HG02623 (cell line): Measurements from ENCODE around the gene STX16.

Experiments
- ATAC-seq: cut with Tn5 transposase; IDR thresholded peaks from one replicate; pipeline ENCODE4 v1.9.1; 2021; ENCODE audit warnings: moderate library complexity; ENCODE audit not compliant: unreplicated experiment

STX16 gene

DNA sequence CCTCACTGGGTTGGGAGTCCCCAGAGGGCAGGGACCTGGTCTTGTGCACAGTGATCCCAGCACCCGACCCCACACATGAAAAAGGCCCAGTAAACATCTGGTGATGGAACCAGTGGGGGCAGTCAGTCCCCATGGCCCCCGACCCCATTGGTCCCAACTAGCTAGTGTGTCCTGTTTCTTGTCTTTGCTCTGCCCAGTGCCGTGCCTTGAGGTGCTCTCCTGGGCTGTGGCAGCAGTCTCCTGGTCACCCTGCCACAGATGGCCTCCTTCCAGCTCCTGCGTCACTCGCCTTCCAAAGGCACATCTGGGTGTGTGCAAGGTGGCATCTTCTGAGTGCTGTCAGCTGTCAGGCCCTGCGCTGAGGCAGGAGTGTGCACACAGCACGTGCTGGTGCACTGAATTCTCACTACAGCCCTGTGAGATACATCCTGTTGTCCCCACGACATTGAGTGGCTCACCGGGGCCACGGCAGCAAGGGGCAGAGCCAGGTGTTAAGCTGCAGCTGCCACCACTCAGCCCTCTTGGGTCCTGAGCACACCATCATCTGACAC lies 45.4 kb downstream of the STX16 start:
- no peak for ATAC-seq

DNA sequence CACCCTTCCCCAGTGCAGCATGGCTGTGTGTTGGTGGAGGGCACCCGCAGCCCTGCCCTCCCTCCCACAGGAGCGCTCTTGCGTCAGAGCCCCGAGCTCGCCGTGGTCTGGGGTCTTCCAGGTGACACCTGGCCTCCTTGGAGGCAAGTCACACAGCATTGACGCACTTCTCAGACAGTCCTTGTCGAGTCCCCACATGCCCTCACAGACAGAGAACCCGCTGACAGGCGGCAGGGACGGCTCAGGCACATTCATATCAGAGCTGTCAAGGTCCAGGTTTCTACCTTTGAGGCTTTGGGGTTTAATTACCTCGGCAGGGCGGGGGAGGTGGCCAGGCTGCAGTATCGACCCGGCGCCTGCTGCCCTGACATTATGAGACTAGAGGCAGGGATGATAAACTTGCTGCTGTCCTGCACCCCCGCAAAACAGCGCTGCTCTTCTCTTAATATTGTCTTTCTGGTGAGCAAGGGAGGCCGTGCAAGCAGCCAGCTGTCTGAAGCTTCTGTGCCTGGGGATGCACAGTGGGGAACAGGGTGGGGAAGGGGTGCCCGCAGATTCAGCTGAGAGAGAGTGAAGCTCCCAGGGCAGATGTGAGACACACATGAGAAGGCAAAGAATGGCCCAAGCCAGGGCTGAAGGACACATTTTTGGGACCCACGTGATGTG lies 46.3 kb downstream of the STX16 start:
- no peak for ATAC-seq

DNA sequence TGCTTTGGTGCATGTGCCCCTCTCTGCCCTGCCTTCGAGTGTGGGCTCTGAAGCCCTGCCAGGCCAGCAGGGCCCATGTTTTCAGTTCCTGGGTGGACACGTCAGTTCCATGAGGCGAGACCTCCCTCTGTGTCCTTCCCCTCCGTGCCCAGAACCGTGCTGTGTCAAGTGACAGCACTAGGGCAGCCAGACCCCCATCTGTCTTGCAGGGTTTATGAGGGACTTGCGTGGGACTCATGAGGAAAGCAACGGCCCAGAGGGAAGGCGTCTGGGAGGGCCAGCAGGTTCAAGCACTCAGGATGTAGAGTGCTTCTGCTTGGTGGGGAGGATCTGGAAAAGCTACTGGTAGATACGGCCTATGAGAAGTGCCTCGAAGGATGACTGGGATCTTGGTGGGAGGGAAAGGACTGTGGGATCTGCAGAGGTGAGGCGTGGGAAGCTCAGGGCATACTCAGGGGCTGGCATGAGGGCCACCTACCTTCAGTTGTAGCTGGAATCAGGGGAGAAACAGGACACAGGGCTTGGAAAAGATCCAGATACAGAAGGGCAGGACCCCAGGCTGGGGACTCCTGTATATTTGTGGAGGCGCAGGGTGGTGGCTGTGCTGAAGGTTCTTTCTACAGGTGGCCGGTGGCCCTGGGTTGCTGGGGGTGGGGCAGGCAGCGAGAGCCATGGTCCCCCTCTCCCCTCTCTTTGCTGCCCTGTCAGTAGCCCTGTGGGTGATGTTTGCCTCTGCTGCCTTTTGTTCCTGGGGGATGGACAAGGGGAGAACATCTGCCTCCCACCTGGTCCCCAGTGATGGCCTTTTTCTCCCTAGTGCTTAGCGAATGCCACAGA lies 47.0 kb downstream of the STX16 start:
- ATAC-seq = no peak

DNA sequence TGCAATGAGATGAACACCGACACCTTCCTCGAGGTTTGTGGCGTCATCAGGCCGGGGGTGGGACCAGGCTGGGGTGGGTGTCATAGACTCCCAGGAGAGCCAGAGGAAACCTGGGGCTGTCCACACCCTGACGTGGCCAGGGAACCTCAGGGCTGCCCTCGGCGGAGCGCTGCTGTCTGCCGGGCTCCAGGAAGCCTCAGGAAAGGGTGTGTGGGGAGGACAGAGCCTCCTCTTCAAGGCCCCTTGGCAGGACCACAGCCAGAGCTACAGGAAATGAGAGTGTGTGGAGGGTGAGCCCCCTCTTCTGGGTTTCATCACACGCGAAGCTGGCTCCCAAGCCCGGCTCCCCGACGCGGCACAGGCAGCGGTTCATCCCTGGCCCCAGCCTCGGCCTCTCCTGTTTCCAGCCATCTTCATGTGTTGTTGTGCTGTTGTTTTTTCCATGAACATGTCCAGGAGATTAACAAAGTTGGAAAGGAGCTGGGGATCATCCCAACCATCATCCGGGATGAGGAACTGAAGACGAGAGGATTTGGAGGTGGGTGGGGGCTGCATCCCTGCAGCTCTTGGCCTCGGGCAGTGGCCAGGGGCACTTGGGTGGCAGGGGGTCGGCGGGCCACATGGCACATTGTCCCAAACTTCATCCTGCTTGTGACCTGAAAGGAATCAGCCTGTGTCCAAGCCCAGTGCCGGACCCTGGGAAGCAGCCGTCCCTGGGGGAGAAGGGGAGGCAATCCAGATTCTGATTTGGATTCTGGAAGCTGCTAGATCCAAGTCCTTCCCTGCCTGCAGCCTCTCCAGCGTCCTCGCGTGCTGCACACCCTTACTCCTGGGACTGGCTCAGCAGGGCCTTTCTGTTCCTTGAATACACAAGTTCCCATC lies 47.9 kb downstream of the STX16 start:
- no peak for ATAC-seq

DNA sequence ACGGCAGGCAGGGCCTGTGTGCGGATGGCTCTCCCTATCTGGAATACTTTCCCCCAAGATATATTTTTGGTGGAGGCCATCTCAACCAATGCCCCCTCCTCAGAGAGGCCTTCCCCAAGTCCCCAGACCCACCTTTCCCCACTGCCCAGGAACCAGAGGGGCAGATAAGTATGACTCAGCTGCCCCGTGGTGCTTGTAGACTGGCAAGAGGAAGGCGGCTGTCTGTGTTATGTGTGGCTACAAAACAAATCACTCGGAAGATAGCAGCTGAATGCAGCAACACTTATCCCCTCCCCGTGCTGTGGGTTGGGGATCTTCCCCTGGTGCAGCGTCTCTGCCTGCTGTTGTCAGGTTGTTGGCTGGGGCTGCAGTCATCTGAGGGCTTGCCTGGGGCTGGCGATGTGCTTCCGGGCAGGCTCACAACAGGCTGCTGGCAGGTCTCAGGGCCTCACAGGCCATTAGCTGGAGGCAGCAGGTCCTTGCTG lies 48.6 kb downstream of the STX16 start:
- ATAC-seq = no peak

DNA sequence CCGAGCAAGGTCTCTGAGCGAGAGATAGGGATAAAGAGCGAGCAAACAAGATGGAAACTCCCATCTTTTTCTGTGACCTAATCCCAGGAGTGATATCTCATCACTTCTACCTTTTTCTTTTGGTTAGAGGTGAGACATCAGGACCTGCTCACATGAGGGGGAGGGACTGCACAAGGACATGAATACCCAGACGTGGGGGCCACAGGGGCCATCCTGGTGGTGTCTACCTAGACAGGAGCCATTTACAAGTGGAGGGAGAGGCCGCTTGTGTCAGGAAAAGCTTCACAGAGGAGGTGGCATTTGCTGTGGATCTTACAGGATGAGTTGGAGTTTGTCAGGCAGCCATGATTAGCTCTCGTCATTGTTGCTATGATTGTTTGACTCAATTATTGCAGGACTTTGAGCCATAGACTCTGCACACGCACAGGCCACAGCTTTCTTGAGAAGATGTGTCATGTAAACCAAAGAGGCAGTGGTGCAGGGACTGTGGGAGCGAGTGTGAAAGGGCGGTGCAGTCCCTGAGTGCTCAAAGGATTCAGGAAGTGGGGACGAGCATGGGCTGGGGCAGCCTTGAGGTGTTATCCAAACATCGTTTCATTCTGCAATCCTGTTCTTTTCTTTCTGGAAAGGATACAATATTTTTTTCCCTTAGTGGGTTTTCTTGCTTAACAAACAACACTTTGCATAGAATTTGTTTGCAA lies 49.2 kb downstream of the STX16 start:
- no peak for ATAC-seq

DNA sequence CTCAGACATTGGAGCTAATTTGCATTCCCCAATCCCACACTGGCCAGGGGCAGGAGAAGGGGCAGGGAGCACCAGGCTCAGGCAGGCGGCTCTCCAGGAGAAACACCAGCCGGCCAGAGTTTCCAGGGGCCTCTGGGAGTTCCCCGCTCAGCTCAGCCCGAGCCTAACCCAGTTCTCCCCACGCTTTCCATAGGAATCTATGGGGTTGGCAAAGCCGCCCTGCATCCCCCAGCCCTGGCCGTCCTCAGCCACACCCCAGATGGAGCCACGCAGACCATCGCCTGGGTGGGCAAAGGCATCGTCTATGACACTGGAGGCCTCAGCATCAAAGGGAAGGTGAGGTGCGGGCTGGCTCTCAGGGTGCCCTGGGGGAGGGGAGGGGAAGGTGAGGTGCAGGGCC lies 49.7 kb downstream of the STX16 start:
- no peak for ATAC-seq

DNA sequence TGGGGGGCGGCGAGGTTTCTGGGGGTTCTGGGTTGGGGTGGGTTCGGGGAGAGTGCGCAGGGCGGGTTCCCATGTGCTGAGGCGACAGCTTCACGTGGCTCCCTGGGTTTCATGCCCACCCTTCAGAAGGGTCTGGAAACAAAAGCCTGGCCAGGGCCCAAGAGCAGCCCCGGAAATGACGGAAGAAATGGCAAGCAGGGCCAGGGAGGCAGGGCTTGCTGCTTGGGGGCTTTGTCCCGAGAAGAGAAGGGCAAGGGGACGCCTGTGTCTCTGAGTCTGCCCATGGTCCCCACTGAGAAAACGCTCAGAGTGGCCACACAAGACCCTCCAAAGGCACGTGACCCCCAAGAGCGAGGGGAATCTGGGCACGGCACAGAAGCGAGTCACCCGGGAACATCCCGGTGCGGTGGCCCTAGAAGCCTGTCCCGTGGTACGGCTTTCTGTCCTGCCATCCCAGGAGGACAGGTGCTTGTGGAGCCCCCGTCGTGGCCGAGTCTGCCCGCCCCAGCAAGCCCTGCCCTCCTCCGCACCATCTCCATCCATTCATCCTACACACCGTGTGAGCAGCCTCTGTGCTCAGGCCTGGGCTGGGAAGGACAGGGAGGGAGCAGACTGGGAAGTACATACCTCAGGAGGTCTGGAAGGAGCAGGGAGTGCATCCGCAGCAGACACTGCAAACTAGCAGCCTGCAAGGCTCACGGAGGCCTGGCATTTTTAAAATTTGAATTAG lies 50.5 kb downstream of the STX16 start:
- no peak for ATAC-seq

DNA sequence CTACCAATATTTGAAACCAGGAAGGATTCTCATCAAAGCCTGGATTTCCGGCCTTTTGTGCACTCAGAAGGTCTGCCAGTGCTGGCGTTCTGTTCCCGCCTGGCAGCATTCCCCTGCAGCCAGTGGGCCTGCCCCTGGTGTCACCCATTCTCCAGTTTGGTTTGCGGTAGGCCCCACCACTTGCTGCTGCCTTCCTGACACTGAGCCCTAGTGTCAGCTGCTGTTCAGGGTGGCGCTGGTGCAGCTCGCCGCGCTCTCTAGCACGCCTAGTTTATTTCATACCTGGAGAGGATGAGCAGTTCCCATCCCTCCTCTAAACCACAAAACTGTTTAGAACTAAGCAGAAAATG lies 51.1 kb downstream of the STX16 start:
- no peak for ATAC-seq

DNA sequence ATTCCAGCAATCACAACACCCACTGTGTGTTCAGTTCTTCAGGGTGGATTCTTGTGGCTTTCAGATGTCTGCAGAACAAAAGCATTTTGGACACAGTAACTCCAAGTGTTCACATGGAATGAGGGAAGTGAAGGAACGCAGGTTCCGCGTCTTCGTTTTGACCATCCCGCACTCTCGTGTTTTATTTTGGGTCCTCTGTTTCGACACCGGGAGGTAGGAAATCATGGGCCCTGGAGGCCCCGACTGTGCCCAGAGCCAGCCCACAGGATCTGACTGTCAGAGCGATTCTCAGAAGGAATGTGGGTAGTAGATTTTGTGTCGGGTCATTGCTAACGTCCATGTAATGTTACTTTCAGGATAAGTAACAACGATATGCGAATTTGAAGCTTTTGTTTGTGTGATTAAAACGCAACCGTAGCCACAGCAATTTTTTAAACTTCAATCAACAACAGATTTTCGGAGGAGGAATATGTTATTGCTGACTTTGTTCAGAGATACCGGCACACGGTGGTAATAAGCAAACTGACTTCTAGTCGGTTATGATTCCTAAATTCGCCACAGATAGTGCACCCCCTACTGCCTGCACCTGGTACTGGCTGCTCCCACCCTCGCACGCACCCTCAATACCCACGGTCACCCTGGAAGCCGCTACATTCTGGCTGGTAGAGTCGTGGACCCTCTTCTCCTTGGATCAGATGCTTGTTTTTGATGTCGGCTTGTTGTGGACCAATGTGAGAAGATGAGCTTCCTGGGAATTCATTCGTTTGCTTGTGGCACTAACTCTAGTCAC lies 52.0 kb downstream of the STX16 start:
- ATAC-seq = no peak

DNA sequence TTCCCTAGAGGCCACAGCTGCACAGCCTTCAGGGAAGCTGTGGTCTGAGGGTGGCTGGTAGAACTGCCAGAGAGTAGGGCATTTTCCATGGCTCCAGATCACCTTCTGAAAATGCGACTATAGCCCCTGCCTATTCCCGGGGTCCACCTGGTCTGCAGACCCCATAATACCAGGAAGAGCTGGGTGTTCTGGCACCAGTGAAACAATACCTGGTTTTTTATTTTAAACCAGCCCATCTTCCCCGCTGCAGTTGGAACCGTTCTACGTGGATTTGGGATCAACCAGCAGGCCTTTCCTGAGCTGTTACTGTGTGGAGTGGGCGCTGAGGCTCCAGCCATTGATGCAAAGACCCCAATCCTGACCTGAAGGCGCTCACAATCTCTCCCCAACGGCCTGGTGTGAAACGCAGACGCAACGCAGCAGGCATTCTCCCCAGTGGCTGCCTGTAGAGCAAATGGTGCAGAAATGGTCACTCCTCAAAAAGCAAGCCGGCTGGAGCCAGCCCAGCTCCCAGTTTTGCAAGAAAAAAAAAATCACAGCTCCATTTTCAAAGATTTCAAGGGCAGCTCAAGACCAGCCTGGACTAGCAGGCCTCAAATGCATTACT lies 52.8 kb downstream of the STX16 start:
- no peak for ATAC-seq

DNA sequence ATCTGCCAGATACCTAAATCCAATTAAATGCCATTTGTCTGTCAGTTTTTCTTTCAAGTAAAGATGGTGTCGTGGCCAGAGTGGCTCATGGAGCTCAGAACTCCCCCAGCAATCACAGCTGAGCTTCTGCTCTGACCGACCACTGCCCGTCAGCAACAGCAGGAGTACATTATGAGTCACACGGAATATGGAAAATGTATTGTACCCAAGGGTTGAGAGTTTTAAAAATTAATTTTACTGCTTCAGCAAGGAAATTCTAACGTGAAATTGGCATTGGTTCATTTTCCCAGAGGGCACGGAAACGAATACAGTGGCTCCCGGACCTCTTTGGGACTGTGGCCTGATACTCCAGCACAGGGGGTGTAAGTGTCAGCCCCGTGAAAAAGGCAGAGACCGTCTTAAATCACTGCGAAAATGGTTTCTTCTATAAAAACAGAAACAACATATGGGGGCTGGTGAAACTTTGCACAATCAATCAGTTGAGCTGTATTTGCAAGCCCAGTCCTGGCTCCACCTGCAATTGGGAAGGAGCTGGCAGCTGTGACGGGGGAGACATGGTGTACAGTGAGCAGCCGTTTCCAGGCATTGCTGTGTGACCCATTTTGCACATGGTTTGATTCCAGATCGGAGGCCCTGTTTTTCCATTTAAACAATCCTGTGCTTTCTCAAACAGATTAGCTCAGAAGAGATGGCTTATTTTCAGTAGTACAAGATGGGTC lies 54.3 kb downstream of the STX16 start:
- no peak for ATAC-seq

DNA sequence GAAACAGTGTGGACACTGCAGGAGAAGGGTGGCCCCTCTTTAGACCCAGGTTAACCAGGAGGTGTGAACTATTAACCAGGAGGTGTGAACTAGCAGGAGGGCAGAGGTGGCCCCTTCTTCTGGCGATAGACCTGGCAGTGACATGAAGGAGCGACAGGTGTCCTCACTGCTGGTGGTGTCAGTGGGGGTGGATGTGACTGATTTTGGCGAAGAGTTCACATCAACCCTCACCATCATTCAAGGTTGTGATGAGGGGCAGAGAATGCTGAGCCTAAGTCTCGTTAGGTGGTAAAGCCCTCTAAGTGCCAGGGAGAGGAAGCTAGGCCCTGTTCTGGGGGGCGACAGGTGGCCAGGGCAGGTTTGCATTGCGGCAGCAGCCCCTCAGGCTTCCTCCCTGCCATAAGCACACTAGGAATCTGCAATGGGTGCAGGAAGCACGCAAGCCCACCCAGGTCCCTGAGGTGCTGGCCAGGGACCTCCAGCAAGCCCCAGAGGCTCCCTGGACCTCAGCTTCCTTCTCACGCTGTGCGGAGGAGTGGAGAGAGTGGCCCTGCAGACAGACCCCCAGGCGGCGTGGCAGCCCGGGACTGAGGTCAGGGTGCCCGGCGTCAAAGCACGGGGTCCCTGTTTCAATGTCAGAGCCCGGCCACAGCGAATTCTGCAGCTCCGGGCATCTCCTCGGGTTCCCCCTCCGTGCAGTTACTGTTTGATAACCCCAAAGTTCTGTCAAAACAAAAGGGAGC lies 55.2 kb downstream of the STX16 start:
- ATAC-seq = no peak

DNA sequence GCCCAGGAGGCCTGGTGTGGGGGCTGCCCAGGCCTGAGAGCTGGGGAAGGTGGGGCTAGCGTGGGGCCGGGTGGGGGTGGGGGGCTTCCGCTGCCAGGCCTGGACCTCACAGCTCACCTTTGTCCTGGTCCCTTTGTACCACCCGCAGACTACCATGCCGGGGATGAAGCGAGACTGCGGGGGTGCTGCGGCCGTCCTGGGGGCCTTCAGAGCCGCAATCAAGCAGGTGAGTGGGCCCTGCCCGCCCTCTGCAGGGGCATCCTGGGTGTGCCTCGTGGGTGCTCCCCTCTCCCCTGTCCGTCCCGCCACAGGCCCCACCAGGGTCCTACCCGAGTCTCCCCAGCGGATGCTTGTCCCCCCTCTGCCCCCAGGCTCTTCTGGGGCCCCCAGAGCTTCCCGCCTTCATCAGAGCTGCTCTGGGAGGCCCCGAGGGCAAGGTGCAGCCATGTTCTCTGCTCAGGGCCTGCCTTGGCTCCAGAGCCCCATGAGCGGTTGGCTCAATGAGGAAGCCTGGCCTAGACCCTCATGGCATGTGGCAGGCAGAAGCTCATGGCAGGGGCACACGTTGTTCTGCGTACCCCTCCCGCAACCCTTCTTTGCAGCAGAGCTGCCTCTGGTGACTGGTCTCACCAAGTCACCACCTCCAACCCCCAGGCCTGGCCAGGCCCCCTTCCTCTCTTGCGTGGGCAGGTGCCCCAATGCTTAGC lies 56.0 kb downstream of the STX16 start:
- ATAC-seq = no peak

DNA sequence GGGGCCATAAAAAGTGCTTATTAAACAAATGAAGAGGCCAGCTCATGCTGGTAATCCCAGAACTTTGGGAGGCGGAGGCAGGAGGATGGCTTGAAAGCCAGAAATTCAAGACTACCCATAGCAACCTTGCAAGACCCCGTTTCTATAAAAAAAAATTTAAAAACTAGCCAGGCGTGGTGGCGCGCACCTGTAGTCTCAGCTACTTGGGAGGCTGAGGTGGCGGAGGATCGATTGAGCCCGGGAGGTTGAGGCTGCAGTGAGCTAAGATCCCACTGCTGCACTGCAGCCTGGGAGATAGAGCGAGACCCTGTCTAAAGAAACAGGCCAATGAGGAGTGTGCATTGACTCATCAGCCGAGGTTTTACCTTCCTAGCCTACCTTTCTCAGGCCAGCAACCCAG lies 56.7 kb downstream of the STX16 start:
- no peak for ATAC-seq

DNA sequence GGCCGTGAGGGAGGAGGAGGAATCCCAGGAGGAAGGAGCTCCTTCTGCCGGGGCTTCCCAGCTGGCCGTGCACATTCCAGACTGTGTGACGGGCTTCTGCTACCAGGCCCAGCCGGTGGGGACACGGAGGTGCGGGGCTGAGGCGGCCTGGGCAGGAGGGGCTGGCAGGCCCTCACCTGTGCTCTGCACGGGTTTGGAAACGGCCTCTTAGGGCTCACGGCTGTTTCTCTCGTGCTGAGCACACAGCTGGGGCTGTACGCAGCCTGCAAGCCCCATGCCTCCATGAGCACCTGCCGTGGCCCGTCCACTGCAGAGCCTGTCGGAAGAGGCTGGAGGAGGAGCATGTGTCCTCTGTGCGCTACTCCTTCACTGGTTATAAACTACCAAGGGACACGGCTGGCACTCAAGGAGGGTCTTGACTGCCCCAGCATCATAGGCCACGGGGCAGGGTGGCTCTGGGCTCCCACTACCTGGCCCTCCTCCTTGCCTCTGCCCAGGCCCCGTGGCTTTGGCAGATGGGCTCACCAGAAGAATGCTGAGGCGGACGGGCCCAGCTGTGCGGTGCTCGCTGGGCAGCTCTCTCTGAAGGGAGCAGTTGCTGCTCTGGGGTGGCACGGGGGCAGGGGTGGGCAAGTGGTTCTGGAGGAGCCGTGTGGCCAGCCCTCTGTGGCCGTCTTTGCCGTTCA lies 57.3 kb downstream of the STX16 start:
- no peak for ATAC-seq
